Pancreas (tissue), 10 donors: ENCODE measurements around the gene SNCB. TPM values are rescaled to one million over a fixed set of nuclear protein-coding genes. Genes with fewer than 3 reads are reported as not detected.

Experiments used
- ATAC-seq, 4 donors: fragments of 200-7000 bp; cut with Tn5 transposase; one replicate each; pipeline versions ENCODE4 v1.8.0 to v1.9.1; 2020; ENCODE audit warnings: mild to moderate bottlenecking in 4 of 4, moderate library complexity in 4 of 4
- DNase-seq, 6 donors: peaks; one replicate each; pipeline ENCODE4 v3.0.0-alpha.2; 2020
- FAIRE-seq: peaks from 2 replicates; lab custom pipeline; 2012; peaks lifted over from hg19 to GRCh38; lab: Jason Lieb, UNC
- H3K27ac ChIP-seq, 4 donors: fragments of 200-600 bp; sonication (generic); 1 replicate in 3 of 4; 2 replicates in 1 of 4; pipeline versions ENCODE4 v1.5.0 to v1.8.0; 2020
- H3K27me3 ChIP-seq, 4 donors: fragments of 200-600 bp; one replicate each; pipeline ENCODE4 v1.8.0; 2021
- H3K36me3 ChIP-seq, 3 donors: fragments of 200-600 bp; sonication (generic) in 1 of 3; one replicate each; pipeline versions ENCODE4 v1.5.0 to v1.8.0; 2020 to 2021
- H3K4me1 ChIP-seq, 3 donors: fragments of 200-600 bp; one replicate each; pipeline ENCODE4 v1.8.0; 2021
- H3K4me3 ChIP-seq, 4 donors: fragments of 200-600 bp; sonication (generic) in 2 of 4; one replicate each; pipeline versions ENCODE4 v1.5.0 to v1.8.0; 2020 to 2021
- H3K9me3 ChIP-seq, 4 donors: fragments of 200-600 bp; one replicate each; pipeline ENCODE4 v1.8.0; 2021
- WGBS, 2 donors: extraction: QIAGEN DNeasy Blood & Tissue Kit; methylation state at CpG; one replicate each; pipeline ENCODE4 v1.1.7; 2013; 5-methylcytosine and 5-hydroxymethylcytosine counted together
- intact Hi-C, 3 donors: fragments of 100-400 bp; cut with DNase I; formaldehyde crosslinking; loops; one replicate each; pipeline versions ENCODE4 v1.11.1 to v1.14.2; 2022
- microRNA-seq, 2 donors: library from miRNA; unstranded; fragments of <30 nt; microRNA quantifications; one replicate each; pipeline versions ENCODE4 to v1.1.0, GENCODE V29; 2019 to 2020
- polyA plus RNA-seq, 2 donors: library from polyadenylated mRNA; stranded (reverse); fragments of 200-250 nt; gene quantifications; one replicate each; pipeline ENCODE4 v1.2.3, GENCODE V29; 2013
- total RNA-seq, 6 donors: library from RNA; stranded (reverse); fragmentation: NEBNext Ultra II Directional in 4 of 6; extraction: Animal tissue kit (Norgen Biotek cat#: 25700) in 4 of 6; gene quantifications; one replicate each; pipeline versions ENCODE4 v1.2.1 to v1.2.4, GENCODE V29; 2021 to 2023
- TF ChIP-seq, protein P1 (sequence below), 4 donors: fragments of 200-600 bp; sonication (generic) in 3 of 4; IDR thresholded peaks; one replicate each; pipeline versions ENCODE4 v1.5.0 to v1.8.0; 2021; ENCODE audit warnings: antibody characterized with exemption in 4 of 4
- donor health status: healthy with polysubstance abuse.
- donor health status: DM: no; HTN: no; CAD: no; lungs with moderate emphysema.
- donor health status: DM: no; HTN: no; CAD: no.
- donor health status: control.
- donor health status: control.
- donor health status: Bipolar disorder and iron deficiency.
- donor health status: DM: yes; HTN: yes; CAD: no.
- donor health status: DM: no; HTN: no; CAD: no.
- donor health status: DM: no; HTN: no; CAD: no.
- donor health status: DM: yes; HTN: yes; CAD: no.

SNCB gene
- total and polyA plus RNA-seq, 8 donors, result 0.14 to 6.6 (median 0.40) TPM; not detected in 1

DNA sequence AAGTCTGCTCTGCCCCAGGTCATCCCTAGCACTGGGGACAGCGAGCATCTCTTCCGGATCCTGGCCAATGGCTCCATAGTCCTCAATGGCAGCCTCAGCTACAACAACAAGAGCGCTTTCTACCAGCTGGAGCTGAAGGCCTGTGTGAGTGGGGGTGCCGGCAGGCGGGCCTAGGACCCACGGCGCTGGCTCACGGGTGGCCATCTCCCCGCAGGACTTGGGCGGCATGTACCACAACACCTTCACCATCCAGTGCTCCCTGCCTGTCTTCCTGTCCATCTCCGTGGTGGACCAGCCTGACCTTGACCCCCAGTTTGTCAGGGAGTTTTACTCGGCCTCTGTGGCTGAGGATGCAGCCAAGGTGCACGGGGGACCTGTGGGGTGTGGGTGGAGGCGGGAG, 55.3 kb downstream of the SNCB start:
- H3K4me3 ChIP-seq, result no peak overlapping the region
- no peaks in the 10 kb centered on the region for H3K36me3 ChIP-seq
- TF ChIP-seq, protein P1, sequence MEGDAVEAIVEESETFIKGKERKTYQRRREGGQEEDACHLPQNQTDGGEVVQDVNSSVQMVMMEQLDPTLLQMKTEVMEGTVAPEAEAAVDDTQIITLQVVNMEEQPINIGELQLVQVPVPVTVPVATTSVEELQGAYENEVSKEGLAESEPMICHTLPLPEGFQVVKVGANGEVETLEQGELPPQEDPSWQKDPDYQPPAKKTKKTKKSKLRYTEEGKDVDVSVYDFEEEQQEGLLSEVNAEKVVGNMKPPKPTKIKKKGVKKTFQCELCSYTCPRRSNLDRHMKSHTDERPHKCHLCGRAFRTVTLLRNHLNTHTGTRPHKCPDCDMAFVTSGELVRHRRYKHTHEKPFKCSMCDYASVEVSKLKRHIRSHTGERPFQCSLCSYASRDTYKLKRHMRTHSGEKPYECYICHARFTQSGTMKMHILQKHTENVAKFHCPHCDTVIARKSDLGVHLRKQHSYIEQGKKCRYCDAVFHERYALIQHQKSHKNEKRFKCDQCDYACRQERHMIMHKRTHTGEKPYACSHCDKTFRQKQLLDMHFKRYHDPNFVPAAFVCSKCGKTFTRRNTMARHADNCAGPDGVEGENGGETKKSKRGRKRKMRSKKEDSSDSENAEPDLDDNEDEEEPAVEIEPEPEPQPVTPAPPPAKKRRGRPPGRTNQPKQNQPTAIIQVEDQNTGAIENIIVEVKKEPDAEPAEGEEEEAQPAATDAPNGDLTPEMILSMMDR (IDR thresholded peaks at IDR 0.05), result no peak
- FAIRE-seq (no peak), DNase-seq (no peak), ATAC-seq (no peak)
- no peaks in the 10 kb centered on the region for H3K9me3 ChIP-seq
- H3K27me3 ChIP-seq, result no peaks in the 10 kb centered on the region
- intact Hi-C loops, result loop anchor here in 1 of 3 donors (10.0 kb wide), 1 partner anchor 160 kb away; the partner anchor contains the start of gene CLTB
- no peaks in the 10 kb centered on the region for H3K4me1 ChIP-seq
- WGBS, 2 donors, result 67 to 70% methylated on average over 14 of the region's 14 CpGs
- no peak overlapping the region for H3K27ac ChIP-seq

DNA sequence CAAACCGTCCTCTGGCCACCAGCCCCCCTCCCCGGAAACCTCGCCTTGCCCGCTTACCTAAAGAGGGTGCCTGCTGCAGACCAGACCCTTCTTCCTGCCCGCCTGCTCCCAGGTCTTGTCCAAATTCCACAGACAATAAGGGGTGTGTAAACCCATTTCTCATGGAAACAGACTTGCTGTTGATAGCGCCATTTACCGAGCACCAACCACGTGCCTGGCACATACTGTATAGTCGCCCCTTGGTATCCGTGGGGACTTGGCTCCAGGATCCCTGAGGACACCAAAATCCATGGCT, 56.1 kb downstream of the SNCB start:
- H3K9me3 ChIP-seq, result no peaks in the 10 kb centered on the region
- no peak for FAIRE-seq

DNA sequence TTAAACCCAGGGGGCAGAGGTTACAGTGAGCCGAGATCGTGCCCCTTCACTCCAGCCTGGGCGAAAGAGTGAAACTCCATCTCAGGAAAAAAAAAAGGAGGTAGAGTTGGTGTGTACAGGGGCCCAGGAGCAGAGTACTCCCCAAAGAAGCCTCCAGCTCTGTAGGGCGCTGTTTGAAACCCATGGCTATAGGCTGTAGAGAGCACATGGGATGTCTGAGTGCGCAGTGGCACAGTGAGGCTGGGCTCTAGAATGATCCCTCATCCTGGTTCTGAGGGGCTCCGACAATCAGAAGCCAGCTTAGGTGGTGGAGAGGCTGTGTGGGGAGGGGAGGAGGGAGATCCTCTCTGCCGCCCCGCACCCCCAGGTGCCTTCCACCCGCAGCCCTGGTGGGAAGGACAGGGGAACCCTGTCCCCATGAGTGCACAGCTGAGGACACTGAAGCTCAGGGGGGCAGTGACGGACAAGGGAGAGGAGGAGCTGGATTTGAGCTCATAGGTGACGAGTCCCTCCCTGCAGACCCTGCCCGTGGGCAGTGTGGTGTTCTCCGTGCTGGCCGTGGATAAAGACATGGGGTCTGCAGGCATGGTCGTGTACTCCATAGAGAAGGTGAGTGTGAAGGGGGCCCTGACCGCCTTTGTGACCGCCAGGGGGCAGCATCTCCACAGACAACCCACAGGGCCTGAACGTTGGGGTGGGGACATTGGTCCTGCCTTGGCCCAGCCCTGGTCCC, 56.6 kb downstream of the SNCB start:
- WGBS, 2 donors, result 31 to 35% methylated on average over 15 to 18 of the region's 18 CpGs
- H3K36me3 ChIP-seq, result no peaks in the 10 kb centered on the region
- peak; percentile 37 to 92 (median 66) for DNase-seq
- H3K27me3 ChIP-seq, result no peaks in the 10 kb centered on the region
- no peak overlapping the region for H3K27ac ChIP-seq
- peak; percentile 69 to 86 (median 80) for ATAC-seq
- no peaks in the 10 kb centered on the region for H3K4me1 ChIP-seq
- no peak for FAIRE-seq
- TF ChIP-seq, protein P1 (IDR thresholded peaks at IDR 0.05), result peak; percentile 54 to 84 (median 75)
- intact Hi-C loops, result loop anchor here in 1 of 3 donors (10.0 kb wide), 1 partner anchor 159 kb away; the partner anchor contains the start of gene CLTB
- H3K9me3 ChIP-seq, result no peaks in the 10 kb centered on the region
- H3K4me3 ChIP-seq, result no peak overlapping the region

More for the DNA sequence above, 56.1 kb downstream of the SNCB start:
- H3K4me3 ChIP-seq, result no peak overlapping the region
- intact Hi-C loops, result loop anchor here in 1 of 3 donors (10.0 kb wide), 1 partner anchor 159 kb away; the partner anchor contains the start of gene CLTB
- H3K4me1 ChIP-seq, result no peaks in the 10 kb centered on the region
- no peak overlapping the region for H3K27ac ChIP-seq
- ATAC-seq (no peak), DNase-seq (no peak)
- no peaks in the 10 kb centered on the region for H3K27me3 ChIP-seq
- TF ChIP-seq, protein P1 (IDR thresholded peaks at IDR 0.05), result peak in 2 of 4 donors; percentile 3 to 14
- 25 to 38% methylated on average over 10 of the region's 10 CpGs for WGBS, 2 donors
- H3K36me3 ChIP-seq, result no peaks in the 10 kb centered on the region

Small RNA genes lying within 50 kb of the gene (microRNA-seq; reads per million reads assigned to microRNA genes)
- gene MIR4281, result 0 reads per million in 2 donors

Other genes with a start within 250 kb of the SNCB start
- gene NOP16, start 241.9 kb downstream of the SNCB start, total RNA-seq, result 10 to 100 TPM in 2 of 6 donors, 1 to 10 TPM in 4; 4.7 to 13.3 (median 7.9) TPM
- gene NOP16, start 241.9 kb downstream of the SNCB start, polyA plus RNA-seq, result 10 to 100 TPM; 18.4 to 23.2 TPM
- 10 to 100 TPM; 30.0 to 47.4 (median 44.4) TPM for gene HIGD2A, start 241.8 kb downstream of the SNCB start, total RNA-seq
- 100 to 1,000 TPM; 101 to 109 TPM for gene HIGD2A, start 241.8 kb downstream of the SNCB start, polyA plus RNA-seq
- gene CLTB, start 214.0 kb downstream of the SNCB start, total RNA-seq, result 10 to 100 TPM; 28.6 to 42.3 (median 32.6) TPM
- 10 to 100 TPM; 64.9 to 92.0 TPM for gene CLTB, start 214.0 kb downstream of the SNCB start, polyA plus RNA-seq
- 10 to 100 TPM in 5 of 6 donors, 1 to 10 TPM in 1; 9.3 to 18.0 (median 15.6) TPM for gene FAF2, start 182.1 kb downstream of the SNCB start, total RNA-seq
- gene FAF2, start 182.1 kb downstream of the SNCB start, polyA plus RNA-seq, result 10 to 100 TPM in 1 of 2 donors, 1 to 10 TPM in 1; 6.8 to 15.5 TPM
- 10 to 100 TPM; 13.8 to 36.6 (median 18.5) TPM for gene RNF44, start 93.1 kb downstream of the SNCB start, total RNA-seq
- 10 to 100 TPM; 18.0 to 27.5 TPM for gene RNF44, start 93.1 kb downstream of the SNCB start, polyA plus RNA-seq
- gene CDHR2, start 81.2 kb downstream of the SNCB start, total RNA-seq, result 1 to 10 TPM in 1 of 6 donors, under 1 TPM in 4, not detected in 1; 0.19 to 1.1 (median 0.26) TPM
- gene CDHR2, start 81.2 kb downstream of the SNCB start, polyA plus RNA-seq, result under 1 TPM; 0.23 to 0.89 TPM
- gene GPRIN1, start 20.4 kb downstream of the SNCB start, total RNA-seq, result 1 to 10 TPM in 2 of 6 donors, under 1 TPM in 4; 0.23 to 1.1 (median 0.42) TPM
- 1 to 10 TPM in 1 of 2 donors, under 1 TPM in 1; 0.72 to 3.2 TPM for gene GPRIN1, start 20.4 kb downstream of the SNCB start, polyA plus RNA-seq
- under 1 TPM in 1 of 6 donors, not detected in 5; 0.04 TPM for gene EIF4E1B, start 141 bp upstream of the SNCB start, total RNA-seq
- 1 to 10 TPM in 1 of 2 donors, under 1 TPM in 1; 0.30 to 1.5 TPM for gene EIF4E1B, start 141 bp upstream of the SNCB start, polyA plus RNA-seq
- 10 to 100 TPM; 12.4 to 26.6 (median 15.3) TPM for gene TSPAN17, start 16.9 kb upstream of the SNCB start, total RNA-seq
- gene TSPAN17, start 16.9 kb upstream of the SNCB start, polyA plus RNA-seq, result 10 to 100 TPM; 22.8 to 30.1 TPM
- under 1 TPM; 0.09 to 0.49 (median 0.22) TPM for gene UNC5A, start 180.0 kb upstream of the SNCB start, total RNA-seq
- gene UNC5A, start 180.0 kb upstream of the SNCB start, polyA plus RNA-seq, result 1 to 10 TPM; 2.3 to 3.6 TPM